IPS-15b (cell line): Measurements from ENCODE around the gene GRIK3.
"Not testable (repeated sequence)": the region's sequence is repeated elsewhere in the genome, so short reads cannot be mapped to it uniquely, and the experiment has no call there.

Source experiments
- H3K27me3 ChIP-seq: one replicate; pipeline ENCODE4 v1.6.1; 2013; ENCODE audit warnings: low read length; ENCODE audit not compliant: control insufficient read depth, insufficient read depth
- H3K36me3 ChIP-seq: one replicate; pipeline ENCODE4 v1.6.1; 2013; ENCODE audit warnings: low read length; ENCODE audit not compliant: control insufficient read depth, insufficient read depth
- H3K4me1 ChIP-seq: one replicate; pipeline ENCODE4 v1.6.1; 2013; ENCODE audit warnings: mild to moderate bottlenecking, low read length; ENCODE audit not compliant: control insufficient read depth, insufficient read depth
- H3K4me3 ChIP-seq: one replicate; pipeline ENCODE4 v1.5.1; 2013; ENCODE audit warnings: low read depth, low read length
- H3K9ac ChIP-seq: one replicate; pipeline ENCODE4 v1.6.1; 2013; ENCODE audit warnings: low read depth, mild to moderate bottlenecking, low read length
- H3K9me3 ChIP-seq: one replicate; pipeline ENCODE4 v1.6.1; 2013; ENCODE audit warnings: mild to moderate bottlenecking, low read length; ENCODE audit not compliant: control insufficient read depth, insufficient read depth

Gene GRIK3

DNA sequence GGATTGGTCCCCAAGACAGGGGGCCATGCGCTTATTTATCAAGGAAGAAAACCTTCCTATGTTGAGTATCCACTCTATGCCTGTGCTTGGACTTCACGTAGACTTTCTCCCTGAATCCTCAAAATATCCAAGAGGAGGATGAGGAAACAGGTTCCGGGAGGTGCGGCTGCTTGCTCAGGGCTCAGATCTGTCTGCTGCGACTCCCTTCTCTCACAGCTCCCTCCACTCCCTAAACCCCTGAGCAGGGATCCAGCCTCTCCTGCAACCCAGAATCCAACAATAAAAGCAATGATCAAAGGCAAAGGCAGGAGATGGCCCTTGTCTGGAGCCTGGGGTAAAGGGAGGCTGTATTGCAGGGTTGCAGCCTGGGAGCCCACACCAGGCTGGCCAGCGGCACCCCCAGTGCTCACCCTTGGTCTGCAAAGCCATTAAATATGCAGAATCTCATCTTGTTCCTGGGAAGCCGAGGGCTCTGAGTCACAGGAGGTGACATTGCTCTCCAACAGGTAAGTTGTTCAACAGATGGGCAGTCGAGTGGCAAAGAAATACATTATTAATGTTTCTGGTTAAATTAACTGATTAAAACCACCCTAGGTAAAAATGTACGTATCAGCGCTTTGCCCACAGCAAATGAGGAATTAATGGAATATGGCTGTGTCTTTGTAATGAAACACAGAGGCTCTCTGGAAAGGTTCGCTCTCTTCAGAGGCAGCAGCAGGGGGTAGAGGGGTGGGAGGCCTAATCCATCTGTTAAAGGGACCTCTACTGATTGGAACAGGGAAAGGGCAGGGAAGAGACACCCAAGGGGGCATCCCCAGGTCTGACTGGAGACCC is 111.5 kb downstream of the GRIK3 start:
- Histone ChIP-seq H3K27me3 (no peaks in the 10 kb centered on the region), H3K4me3 (no peak overlapping the region), H3K36me3 (no peaks in the 10 kb centered on the region), H3K9ac (no peak overlapping the region), H3K9me3 (no peaks in the 10 kb centered on the region), H3K4me1 (peaks cover 4% of the 10 kb centered on the region)

DNA sequence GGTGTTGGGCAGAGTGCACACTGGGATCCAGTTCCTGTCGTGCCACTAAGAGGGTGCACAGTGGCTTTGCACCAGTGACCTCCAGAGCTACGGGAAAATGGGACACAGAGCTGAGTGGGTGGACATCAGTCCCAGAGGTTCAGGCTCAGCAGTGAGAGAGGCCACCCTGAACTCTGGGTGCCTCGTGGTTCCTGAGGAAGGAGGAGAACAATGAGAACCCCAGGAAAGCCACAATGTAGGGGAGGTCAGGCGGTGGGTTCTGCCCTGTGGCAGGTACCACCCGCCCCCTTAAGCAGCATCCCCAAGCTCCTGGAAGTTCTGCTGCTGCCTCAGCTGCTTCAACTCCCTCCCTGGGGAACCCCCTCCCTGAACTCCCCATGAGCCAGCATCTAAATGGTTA is 112.2 kb downstream of the GRIK3 start:
- no peaks in the 10 kb centered on the region for H3K27me3 ChIP-seq
- H3K9ac ChIP-seq, result no peak overlapping the region
- H3K9me3 ChIP-seq, result no peaks in the 10 kb centered on the region
- no peaks in the 10 kb centered on the region for H3K36me3 ChIP-seq
- H3K4me1 ChIP-seq, result peaks cover 4% of the 10 kb centered on the region
- no peak overlapping the region for H3K4me3 ChIP-seq

DNA sequence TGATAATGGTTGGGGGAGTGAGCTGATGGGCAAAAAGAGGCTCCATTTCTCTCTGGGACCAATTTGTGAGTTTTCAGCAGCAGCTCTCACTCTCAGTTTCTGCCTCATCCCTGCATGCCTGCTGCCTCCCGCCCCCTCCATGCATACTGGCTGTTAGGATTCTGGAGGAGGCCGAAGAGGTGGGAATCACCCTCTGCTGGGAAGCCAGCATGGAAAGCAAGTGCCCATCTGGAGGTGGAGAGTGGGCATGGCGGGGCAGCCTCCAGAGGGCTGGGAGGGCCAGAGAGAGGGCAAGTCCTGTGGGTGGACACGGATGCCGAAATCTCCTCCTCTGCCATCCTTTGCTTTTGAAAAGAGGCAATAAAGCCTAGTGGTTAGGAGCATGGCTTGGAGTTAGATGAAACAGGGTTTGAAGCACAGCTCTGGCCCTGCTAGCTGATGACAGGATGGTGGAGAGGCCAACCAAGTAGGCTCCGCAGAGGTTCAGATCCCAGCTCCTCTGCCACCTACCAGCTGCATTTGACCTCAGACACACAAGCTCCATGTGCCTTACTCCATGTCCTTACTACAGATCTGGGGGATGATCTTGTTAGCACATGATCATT is 113.4 kb downstream of the GRIK3 start:
- no peak overlapping the region for H3K4me3 ChIP-seq
- H3K9me3 ChIP-seq, result no peaks in the 10 kb centered on the region
- H3K4me1 ChIP-seq, result peaks cover 4% of the 10 kb centered on the region
- H3K27me3 ChIP-seq, result no peaks in the 10 kb centered on the region
- H3K36me3 ChIP-seq, result no peaks in the 10 kb centered on the region
- H3K9ac ChIP-seq, result no peak overlapping the region

DNA sequence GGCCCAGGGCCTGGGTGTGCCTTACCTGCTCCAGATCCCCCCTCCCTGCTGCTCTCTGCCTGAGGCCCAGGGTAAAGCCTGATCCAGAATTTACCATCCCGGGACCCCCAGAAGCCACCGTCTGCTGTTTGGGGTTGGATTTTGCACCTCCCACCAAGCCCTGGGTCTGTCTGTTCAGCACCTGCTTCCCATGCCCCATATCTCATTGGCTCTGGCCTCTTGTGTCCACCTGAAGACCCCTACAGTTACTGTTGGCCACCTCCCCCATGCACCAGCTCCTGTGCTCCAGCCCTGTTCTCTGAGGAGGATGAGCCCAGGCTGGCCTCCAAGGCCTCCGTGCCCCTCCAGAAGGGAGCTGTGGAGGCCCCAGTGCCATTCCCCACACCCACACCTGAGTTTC is 113.9 kb downstream of the GRIK3 start:
- Histone ChIP-seq H3K27me3 (no peaks in the 10 kb centered on the region), H3K9ac (no peak overlapping the region), H3K36me3 (no peaks in the 10 kb centered on the region), H3K4me3 (no peak overlapping the region), H3K9me3 (no peaks in the 10 kb centered on the region), H3K4me1 (peaks cover 4% of the 10 kb centered on the region)

DNA sequence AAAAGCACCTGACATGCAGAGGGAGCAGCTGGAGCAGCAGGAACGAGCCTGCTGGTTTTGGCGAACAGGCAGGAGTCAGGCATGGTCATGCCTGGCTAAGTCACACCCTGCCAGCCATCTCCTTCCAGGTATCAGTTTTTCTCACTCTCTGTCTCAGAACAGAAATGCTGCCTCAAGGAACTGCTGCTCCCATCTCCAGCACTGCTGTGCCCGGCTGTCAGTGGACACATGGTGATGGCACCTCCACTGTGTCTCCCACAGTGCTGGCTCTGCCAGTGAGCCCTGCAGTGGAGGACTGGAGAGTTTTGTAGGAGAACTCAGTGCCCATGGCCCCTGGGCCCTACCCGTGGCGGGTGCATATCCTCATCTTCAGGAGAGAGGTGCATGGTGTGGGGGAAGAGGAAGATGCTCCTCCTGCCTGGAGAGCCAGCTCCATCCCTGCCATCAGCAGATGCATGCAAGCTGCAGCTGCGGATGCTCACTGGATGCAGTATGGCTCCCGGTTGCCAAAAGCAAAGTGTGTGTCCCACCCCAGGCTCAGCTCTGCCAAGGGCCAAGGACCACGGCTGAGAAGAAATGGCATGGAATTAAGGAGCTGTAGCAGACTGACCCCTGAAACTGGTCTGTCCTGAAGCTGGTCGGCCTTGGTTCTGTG is 114.7 kb downstream of the GRIK3 start:
- Histone ChIP-seq H3K36me3 (no peaks in the 10 kb centered on the region), H3K4me3 (no peak overlapping the region), H3K9ac (no peak overlapping the region), H3K27me3 (no peaks in the 10 kb centered on the region), H3K9me3 (no peaks in the 10 kb centered on the region), H3K4me1 (peaks cover 4% of the 10 kb centered on the region)

DNA sequence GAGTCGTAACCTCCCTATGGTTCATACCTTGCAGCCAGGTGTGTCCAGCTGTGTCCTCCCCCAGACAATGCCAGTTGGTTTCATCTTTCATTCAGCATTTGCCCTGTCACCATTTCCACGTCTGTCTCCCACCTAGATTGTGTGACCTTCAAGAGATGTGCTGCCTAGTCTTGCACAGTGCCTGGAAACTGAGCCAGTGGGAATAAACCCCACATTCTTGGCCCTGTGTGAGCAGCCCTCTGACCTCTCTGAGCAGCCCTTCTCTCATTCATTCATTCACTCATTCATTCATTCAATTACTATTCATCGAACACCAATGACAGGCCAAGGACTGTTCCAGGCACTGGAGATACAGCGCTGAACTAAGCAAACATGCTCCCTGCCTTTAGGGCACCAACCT is 115.7 kb downstream of the GRIK3 start:
- H3K4me1 ChIP-seq, result peaks cover 6% of the 10 kb centered on the region
- no peak overlapping the region for H3K9ac ChIP-seq
- H3K4me3 ChIP-seq, result no peak overlapping the region
- no peaks in the 10 kb centered on the region for H3K36me3 ChIP-seq
- H3K27me3 ChIP-seq, result no peaks in the 10 kb centered on the region
- no peaks in the 10 kb centered on the region for H3K9me3 ChIP-seq

DNA sequence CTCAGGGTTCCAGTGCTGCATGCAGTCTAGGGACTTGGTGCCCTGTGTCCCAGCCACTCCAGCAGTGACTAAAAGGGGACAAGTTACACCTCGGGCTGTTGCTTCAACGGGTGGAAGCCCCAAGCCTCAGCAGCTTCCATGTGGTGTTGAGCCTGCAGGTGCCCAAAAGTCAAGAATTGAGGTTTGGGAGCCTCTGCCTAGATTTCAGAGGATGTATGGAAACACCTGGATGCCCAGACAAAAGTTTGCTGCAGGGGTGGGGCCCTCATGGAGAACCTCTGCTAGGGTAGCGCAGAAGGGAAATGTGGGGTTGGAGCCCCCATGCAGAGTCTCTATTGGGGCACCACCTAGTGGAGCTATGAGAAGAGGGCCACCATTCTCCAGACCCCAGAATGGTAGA is 117.8 kb downstream of the GRIK3 start:
- H3K9me3 ChIP-seq, H3K4me3 ChIP-seq, H3K36me3 ChIP-seq, H3K27me3 ChIP-seq, H3K9ac ChIP-seq, H3K4me1 ChIP-seq: not testable (repeated sequence)

DNA sequence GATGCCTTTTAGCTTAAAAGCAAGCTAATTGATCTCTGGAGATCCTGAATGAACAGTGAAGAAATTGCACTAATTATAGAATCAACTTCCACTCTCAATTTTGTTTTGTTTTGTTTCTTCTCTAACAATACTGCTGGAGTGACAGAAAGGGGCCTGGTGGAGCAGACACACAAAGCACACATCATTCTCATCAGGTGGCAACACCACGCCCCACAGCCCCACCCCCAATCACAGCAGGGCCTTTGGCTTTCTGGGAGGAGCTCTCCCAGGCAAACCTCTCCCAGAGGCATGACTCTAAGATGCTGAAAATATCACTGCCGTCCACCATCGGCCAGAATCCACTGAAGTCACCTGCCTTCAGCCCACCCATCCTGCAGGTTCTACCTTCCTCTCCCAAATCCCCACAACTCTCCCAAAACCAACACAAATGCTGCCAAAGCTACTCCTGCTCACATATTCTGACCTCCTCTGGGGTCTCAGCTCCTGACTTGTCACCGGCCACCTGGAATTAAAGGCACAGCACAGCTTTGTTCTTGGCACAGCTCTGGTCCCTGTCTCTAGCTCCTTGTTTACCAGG is 120.7 kb downstream of the GRIK3 start:
- Histone ChIP-seq H3K9ac (no peak overlapping the region), H3K4me3 (no peak overlapping the region), H3K9me3 (no peaks in the 10 kb centered on the region), H3K4me1 (peaks cover 3% of the 10 kb centered on the region), H3K27me3 (no peaks in the 10 kb centered on the region), H3K36me3 (no peaks in the 10 kb centered on the region)

DNA sequence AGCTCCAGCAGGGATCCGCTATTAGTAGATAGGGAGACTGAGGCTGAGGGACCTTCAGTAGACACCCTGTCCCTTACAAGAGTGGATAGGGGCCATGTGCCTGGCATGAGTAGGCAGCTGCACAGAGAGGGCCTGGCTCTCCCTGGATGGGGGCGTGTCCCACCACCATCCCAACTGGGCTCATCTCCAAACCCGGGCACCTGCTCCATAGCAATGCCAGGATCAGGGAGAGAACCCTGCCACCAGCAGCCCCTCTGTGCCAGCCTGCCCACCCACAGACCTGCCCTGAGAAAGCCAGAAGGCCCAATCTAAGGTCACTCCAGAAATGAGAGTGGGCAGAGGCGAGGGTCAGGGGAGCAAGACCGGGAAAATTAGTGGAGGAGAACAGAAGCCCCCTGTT is 121.3 kb downstream of the GRIK3 start:
- Histone ChIP-seq H3K9me3 (no peaks in the 10 kb centered on the region), H3K36me3 (no peaks in the 10 kb centered on the region), H3K9ac (no peak overlapping the region), H3K4me3 (no peak overlapping the region), H3K27me3 (no peaks in the 10 kb centered on the region), H3K4me1 (peaks cover 3% of the 10 kb centered on the region)

DNA sequence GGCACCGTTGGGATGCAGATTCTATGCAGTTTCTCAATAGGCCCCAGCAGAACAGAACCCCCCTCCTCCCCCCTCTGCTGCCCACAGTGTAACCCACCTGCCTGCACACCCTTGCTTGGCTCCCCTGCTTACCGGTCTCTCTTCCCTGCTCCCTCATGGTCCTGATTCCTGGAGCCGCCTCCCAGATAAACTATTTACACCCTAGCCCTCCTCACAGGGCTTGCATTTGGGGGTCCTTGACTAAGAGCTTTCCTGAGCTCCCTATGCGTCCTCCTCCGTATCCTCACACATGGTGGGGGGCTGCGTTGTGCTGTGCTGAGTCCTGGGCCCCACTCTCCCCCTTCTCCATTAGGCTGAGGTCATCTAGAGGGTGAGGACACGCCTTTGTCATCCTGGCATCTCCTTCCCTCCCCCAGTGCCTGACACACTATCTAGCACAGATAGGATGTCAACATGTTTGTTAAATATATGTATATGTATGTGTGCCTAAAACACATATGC is 121.9 kb downstream of the GRIK3 start:
- no peaks in the 10 kb centered on the region for H3K36me3 ChIP-seq
- no peaks in the 10 kb centered on the region for H3K9me3 ChIP-seq
- no peak overlapping the region for H3K4me3 ChIP-seq
- peaks cover 3% of the 10 kb centered on the region for H3K4me1 ChIP-seq
- no peaks in the 10 kb centered on the region for H3K27me3 ChIP-seq
- no peak overlapping the region for H3K9ac ChIP-seq

DNA sequence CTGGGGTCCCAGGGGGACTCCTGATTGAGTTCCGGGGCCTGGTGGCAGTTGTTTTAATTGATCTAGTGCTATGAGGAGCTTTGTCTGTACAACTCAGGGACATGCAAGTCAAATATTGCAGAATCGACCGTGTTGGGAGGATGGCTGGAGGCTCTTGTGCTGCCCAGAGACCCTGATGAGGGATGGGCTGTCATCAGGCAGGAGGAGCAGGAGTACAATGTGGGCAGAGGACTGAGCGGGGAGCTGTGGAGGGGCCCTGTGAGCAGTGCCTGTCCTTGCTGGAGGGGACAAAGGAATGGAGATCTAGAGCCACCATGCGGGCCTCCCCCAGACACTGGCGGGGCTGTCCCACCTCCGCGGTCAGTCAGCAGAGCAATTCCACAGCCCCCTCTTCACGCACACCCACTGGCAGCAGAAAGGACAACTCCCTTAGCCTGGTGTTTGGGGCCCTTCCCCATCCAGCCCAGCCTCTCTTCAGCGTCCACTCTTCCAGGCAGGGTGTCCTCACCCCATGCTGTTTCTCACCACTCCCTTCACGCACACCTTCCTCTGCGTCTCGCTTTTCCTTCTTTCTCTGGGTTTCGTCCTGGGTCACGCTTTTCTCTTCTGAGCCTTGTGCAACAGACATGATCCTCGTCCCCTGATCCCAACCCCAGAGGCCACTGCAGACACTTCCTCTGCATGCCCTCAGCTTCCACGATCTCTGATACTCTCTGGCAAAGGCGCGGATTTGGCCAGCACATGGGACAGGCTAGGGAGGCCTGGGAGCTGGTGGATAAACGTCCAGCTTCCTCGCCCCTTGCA is 122.6 kb downstream of the GRIK3 start:
- H3K9ac ChIP-seq, result no peak overlapping the region
- H3K4me1 ChIP-seq, result peaks cover 3% of the 10 kb centered on the region
- no peaks in the 10 kb centered on the region for H3K27me3 ChIP-seq
- H3K9me3 ChIP-seq, result no peaks in the 10 kb centered on the region
- no peaks in the 10 kb centered on the region for H3K36me3 ChIP-seq
- H3K4me3 ChIP-seq, result no peak overlapping the region
